HepG2 (cell line): ENCODE measurements around the gene PDSS2. TPM values are rescaled to one million over a fixed set of nuclear protein-coding genes. Genes with fewer than 3 reads are reported as not detected.

ENCODE experiments used
- CAMTA2 ChIP-seq: sonication (generic); formaldehyde crosslinking; IDR thresholded peaks from 2 replicates; pipeline ENCODE4 v1.4.0; 2020; ENCODE audit warnings: mild to moderate bottlenecking, missing genetic modification reagents, borderline replicate concordance
- CENPX ChIP-seq: sonication (generic); formaldehyde crosslinking; IDR thresholded peaks from 2 replicates; pipeline ENCODE4 v1.9.0; 2021; ENCODE audit warnings: mild to moderate bottlenecking, missing genetic modification reagents, moderate library complexity
- HDAC1 ChIP-seq: sonication (generic); formaldehyde crosslinking; IDR thresholded peaks from 2 replicates; pipeline ENCODE4 v1.5.1; 2020; ENCODE audit warnings: mild to moderate bottlenecking, missing genetic modification reagents
- KAT7 ChIP-seq: IDR thresholded peaks from 2 replicates; pipeline ENCODE4 v1.6.1; 2018; ENCODE audit warnings: borderline replicate concordance, missing compliant biosample characterization
- MAZ ChIP-seq, 2 experiments: sonication (generic) in 1 of 2; formaldehyde crosslinking in 1 of 2; IDR thresholded peaks; 2 replicates each; pipeline versions ENCODE4 v1.5.0 to v1.6.1; 2012 to 2020; ENCODE audit warnings: low read depth in 2 of 2, mild to moderate bottlenecking in 2 of 2, borderline replicate concordance in 1 of 2, improper control_type of control experiment in 1 of 2, low read length in 1 of 2, missing genetic modification reagents in 1 of 2, moderate library complexity in 1 of 2
- PAF1 ChIP-seq: IDR thresholded peaks from 2 replicates; pipeline ENCODE4 v1.6.1; 2016; ENCODE audit warnings: missing genetic modification reagents, missing compliant biosample characterization
- PRMT3 ChIP-seq: sonication (generic); formaldehyde crosslinking; IDR thresholded peaks from 2 replicates; pipeline ENCODE4 v1.8.1; 2022; ENCODE audit warnings: low read depth, mild to moderate bottlenecking, moderate library complexity, missing genetic modification reagents, borderline replicate concordance
- RBFOX2 ChIP-seq: fragments of 200-400 bp; formaldehyde crosslinking; IDR thresholded peaks from 2 replicates; pipeline ENCODE4 v1.6.1; 2017; ENCODE audit warnings: low read depth, mild to moderate bottlenecking, low read length
- SAP130 ChIP-seq: IDR thresholded peaks from 2 replicates; pipeline ENCODE4 v1.6.1; 2016; ENCODE audit warnings: low read depth
- WIZ ChIP-seq: sonication (generic); formaldehyde crosslinking; IDR thresholded peaks from 2 replicates; pipeline ENCODE4 v1.5.1; 2020; ENCODE audit warnings: mild to moderate bottlenecking, missing genetic modification reagents
- ZFP37 ChIP-seq: sonication (generic); formaldehyde crosslinking; IDR thresholded peaks from 2 replicates; pipeline ENCODE4 v1.4.0; 2020; ENCODE audit warnings: missing genetic modification reagents, borderline replicate concordance
- ZNF33A ChIP-seq: sonication (generic); formaldehyde crosslinking; IDR thresholded peaks from 2 replicates; pipeline ENCODE4 v1.5.1; 2020; ENCODE audit warnings: missing genetic modification reagents, mild to moderate bottlenecking, moderate library complexity, borderline replicate concordance
- ZNF788 ChIP-seq: sonication (generic); formaldehyde crosslinking; IDR thresholded peaks from 2 replicates; pipeline ENCODE4 v1.5.0; 2020; ENCODE audit warnings: mild to moderate bottlenecking, missing genetic modification reagents, borderline replicate concordance
- ZNF850 ChIP-seq: sonication (generic); formaldehyde crosslinking; conservative IDR thresholded peaks from 2 replicates; pipeline ENCODE4 v1.9.0; 2021; ENCODE audit warnings: mild to moderate bottlenecking, missing genetic modification reagents
- polyA plus RNA-seq, 8 experiments: library from polyadenylated mRNA; depleted of rRNA in 3 of 8; stranded (reverse) in 7 of 8; unstranded in 1 of 8; fragments of >200 nt; fragmentation: Illumina TruSeq in 4 of 8; extraction: Trizol in 4 of 8; gene quantifications; 2 replicates each; pipeline versions ENCODE4 v1.2.1 to v1.2.3, GENCODE V29; 2011 to 2016; ENCODE audit warnings: low read depth in 4 of 8, missing spikeins in 1 of 8, mixed read lengths in 1 of 8; ENCODE audit not compliant: insufficient read depth in 1 of 8
- total RNA-seq, 5 experiments: library from RNA; depleted of rRNA; stranded (reverse); fragments of >200 nt; fragmentation: Illumina TruSeq; extraction: Trizol; gene quantifications; 2 replicates each; pipeline ENCODE4 v1.2.3, GENCODE V29; 2016; ENCODE audit warnings: low read depth in 1 of 5
- TF ChIP-seq, protein P1 (sequence below): sonication (generic); formaldehyde crosslinking; IDR thresholded peaks from 2 replicates; pipeline ENCODE4 v1.4.0; 2020; ENCODE audit warnings: missing genetic modification reagents
- TF ChIP-seq, protein P2 (sequence below): sonication (generic); formaldehyde crosslinking; IDR thresholded peaks from 2 replicates; pipeline ENCODE4 v1.4.0; 2020; ENCODE audit warnings: missing genetic modification reagents

The PDSS2 gene
- total and polyA plus RNA-seq, 2 of the 13 experiments (the other 11 are each of a cell fraction or from before 2014, with no cell fraction given) = 16.2 to 17.0 TPM

DNA sequence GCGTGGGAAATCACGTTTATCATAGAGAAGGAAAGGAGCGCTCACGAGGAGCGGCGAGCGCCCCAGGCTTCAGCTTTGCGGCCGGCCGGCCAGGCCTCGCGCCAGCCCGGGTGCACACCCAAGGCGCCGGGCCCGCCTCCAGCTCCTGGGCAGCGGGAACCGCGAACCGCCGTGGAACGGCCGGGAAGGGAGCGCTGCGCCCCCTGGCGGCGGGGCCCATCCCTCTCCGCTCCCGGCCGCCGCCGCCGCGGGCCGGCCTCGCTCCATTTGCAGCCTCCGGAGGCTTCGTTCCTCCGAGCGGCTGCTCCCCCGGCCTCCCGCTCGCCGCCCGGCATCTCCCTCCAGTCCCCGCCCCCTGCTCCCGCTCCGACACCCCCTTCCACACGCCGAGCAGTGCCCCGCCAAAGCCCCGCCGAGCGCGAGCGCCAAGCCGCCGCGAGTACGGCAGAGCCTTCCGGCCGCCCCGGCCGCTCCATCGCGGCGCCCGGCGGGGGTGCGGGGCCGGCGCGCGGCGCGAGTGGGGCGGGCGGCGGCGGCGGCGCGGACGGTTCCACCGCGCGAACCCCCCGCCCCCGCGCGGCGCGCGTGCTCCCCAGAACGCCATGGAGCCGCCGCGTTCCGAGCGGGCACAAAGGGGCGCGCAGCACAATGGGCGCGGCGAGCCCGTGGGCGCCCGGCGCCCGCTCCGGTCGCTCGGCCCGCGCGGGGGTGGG is 345.0 kb downstream of the PDSS2 start (continued):
- TF ChIP-seq, protein P1, sequence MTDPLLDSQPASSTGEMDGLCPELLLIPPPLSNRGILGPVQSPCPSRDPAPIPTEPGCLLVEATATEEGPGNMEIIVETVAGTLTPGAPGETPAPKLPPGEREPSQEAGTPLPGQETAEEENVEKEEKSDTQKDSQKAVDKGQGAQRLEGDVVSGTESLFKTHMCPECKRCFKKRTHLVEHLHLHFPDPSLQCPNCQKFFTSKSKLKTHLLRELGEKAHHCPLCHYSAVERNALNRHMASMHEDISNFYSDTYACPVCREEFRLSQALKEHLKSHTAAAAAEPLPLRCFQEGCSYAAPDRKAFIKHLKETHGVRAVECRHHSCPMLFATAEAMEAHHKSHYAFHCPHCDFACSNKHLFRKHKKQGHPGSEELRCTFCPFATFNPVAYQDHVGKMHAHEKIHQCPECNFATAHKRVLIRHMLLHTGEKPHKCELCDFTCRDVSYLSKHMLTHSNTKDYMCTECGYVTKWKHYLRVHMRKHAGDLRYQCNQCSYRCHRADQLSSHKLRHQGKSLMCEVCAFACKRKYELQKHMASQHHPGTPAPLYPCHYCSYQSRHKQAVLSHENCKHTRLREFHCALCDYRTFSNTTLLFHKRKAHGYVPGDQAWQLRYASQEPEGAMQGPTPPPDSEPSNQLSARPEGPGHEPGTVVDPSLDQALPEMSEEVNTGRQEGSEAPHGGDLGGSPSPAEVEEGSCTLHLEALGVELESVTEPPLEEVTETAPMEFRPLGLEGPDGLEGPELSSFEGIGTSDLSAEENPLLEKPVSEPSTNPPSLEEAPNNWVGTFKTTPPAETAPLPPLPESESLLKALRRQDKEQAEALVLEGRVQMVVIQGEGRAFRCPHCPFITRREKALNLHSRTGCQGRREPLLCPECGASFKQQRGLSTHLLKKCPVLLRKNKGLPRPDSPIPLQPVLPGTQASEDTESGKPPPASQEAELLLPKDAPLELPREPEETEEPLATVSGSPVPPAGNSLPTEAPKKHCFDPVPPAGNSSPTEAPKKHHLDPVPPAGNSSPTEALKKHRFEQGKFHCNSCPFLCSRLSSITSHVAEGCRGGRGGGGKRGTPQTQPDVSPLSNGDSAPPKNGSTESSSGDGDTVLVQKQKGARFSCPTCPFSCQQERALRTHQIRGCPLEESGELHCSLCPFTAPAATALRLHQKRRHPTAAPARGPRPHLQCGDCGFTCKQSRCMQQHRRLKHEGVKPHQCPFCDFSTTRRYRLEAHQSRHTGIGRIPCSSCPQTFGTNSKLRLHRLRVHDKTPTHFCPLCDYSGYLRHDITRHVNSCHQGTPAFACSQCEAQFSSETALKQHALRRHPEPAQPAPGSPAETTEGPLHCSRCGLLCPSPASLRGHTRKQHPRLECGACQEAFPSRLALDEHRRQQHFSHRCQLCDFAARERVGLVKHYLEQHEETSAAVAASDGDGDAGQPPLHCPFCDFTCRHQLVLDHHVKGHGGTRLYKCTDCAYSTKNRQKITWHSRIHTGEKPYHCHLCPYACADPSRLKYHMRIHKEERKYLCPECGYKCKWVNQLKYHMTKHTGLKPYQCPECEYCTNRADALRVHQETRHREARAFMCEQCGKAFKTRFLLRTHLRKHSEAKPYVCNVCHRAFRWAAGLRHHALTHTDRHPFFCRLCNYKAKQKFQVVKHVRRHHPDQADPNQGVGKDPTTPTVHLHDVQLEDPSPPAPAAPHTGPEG = 0 out of 2 replicates have a peak, but pooled peaks have one; percentile 46
- TF ChIP-seq SAP130 = peak; percentile 53; the same call in 1 of the 2 replicates
- peak; percentile 48; the same call in 1 of the 2 replicates for TF ChIP-seq MAZ (IDR thresholded peaks at IDR 0.05; ENCODE audit: borderline replicate concordance, low read depth, low read length)
- TF ChIP-seq MAZ (CRISPR knock-in tag; IDR thresholded peaks at IDR 0.05; ENCODE audit: low read depth) = no peak; the same call in 1 of the 2 replicates
- TF ChIP-seq HDAC1 (CRISPR knock-in tag) = peak; percentile 56
- no peak for TF ChIP-seq ZNF850 (CRISPR knock-in tag)
- TF ChIP-seq CENPX = no peak
- TF ChIP-seq CAMTA2 = no peak
- peak; percentile 48; the same call in 1 of the 2 replicates for TF ChIP-seq ZNF788 (CRISPR knock-in tag)
- peak; percentile 77 for TF ChIP-seq KAT7
- 0 out of 2 replicates have a peak, but pooled peaks have one; percentile 73 for TF ChIP-seq PRMT3
- TF ChIP-seq WIZ (CRISPR knock-in tag) = no peak
- TF ChIP-seq, protein P2, sequence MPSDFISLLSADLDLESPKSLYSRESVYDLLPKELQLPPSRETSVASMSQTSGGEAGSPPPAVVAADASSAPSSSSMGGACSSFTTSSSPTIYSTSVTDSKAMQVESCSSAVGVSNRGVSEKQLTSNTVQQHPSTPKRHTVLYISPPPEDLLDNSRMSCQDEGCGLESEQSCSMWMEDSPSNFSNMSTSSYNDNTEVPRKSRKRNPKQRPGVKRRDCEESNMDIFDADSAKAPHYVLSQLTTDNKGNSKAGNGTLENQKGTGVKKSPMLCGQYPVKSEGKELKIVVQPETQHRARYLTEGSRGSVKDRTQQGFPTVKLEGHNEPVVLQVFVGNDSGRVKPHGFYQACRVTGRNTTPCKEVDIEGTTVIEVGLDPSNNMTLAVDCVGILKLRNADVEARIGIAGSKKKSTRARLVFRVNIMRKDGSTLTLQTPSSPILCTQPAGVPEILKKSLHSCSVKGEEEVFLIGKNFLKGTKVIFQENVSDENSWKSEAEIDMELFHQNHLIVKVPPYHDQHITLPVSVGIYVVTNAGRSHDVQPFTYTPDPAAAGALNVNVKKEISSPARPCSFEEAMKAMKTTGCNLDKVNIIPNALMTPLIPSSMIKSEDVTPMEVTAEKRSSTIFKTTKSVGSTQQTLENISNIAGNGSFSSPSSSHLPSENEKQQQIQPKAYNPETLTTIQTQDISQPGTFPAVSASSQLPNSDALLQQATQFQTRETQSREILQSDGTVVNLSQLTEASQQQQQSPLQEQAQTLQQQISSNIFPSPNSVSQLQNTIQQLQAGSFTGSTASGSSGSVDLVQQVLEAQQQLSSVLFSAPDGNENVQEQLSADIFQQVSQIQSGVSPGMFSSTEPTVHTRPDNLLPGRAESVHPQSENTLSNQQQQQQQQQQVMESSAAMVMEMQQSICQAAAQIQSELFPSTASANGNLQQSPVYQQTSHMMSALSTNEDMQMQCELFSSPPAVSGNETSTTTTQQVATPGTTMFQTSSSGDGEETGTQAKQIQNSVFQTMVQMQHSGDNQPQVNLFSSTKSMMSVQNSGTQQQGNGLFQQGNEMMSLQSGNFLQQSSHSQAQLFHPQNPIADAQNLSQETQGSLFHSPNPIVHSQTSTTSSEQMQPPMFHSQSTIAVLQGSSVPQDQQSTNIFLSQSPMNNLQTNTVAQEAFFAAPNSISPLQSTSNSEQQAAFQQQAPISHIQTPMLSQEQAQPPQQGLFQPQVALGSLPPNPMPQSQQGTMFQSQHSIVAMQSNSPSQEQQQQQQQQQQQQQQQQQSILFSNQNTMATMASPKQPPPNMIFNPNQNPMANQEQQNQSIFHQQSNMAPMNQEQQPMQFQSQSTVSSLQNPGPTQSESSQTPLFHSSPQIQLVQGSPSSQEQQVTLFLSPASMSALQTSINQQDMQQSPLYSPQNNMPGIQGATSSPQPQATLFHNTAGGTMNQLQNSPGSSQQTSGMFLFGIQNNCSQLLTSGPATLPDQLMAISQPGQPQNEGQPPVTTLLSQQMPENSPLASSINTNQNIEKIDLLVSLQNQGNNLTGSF (CRISPR knock-in tag) = 0 out of 2 replicates have a peak, but pooled peaks have one; percentile 66
- TF ChIP-seq PAF1 = no peak
- TF ChIP-seq RBFOX2 = peak; percentile 76
- TF ChIP-seq ZFP37 (CRISPR knock-in tag) = no peak
- TF ChIP-seq ZNF33A (CRISPR knock-in tag) = no peak
